Activated T-cell treated with anti-CD3 and anti-CD28 coated beads for 24 hours (primary cell): ENCODE results near the gene HIVEP3.

Experiments
- DNase-seq: peaks from one replicate; pipeline ENCODE4 v3.0.0-alpha.2; 2020; ENCODE audit warnings: low read depth

HIVEP3 gene

DNA sequence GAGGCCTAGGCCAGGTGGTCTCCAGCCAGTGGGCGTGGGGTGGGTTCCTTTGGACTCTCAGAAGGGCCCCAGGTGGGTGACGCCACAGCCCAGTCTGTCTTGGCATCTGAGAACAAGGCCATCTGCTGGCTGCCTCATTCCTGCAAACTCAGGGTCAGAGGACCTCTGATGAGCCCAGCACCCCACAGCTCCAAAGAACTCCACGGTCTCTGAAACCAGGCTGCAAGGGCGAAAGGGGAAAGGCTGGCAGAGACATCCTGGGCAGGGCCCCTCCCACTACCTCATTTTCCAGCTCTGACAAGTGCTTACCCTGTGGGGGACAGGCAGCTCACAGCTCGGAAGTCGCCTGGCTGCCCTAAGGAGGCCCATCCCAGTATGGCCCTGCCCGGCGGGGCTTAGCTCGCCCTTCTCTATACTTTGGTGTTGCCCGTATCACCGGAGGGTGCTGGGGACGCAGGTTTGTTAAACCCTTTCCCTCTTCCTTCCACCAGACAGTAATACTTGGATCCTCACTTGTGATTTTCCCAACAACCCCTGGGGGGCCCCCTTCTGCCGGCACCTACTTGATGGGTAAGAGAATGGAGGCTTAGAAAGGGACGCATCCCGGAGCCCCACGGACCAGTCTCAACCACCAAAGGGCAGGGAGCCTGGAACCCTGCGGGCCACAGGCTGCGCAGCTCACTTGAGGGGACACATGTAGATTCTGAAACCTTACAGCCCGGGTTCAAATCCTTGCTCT is 423.3 kb downstream of the HIVEP3 start:
- DNase-seq, result no peak

DNA sequence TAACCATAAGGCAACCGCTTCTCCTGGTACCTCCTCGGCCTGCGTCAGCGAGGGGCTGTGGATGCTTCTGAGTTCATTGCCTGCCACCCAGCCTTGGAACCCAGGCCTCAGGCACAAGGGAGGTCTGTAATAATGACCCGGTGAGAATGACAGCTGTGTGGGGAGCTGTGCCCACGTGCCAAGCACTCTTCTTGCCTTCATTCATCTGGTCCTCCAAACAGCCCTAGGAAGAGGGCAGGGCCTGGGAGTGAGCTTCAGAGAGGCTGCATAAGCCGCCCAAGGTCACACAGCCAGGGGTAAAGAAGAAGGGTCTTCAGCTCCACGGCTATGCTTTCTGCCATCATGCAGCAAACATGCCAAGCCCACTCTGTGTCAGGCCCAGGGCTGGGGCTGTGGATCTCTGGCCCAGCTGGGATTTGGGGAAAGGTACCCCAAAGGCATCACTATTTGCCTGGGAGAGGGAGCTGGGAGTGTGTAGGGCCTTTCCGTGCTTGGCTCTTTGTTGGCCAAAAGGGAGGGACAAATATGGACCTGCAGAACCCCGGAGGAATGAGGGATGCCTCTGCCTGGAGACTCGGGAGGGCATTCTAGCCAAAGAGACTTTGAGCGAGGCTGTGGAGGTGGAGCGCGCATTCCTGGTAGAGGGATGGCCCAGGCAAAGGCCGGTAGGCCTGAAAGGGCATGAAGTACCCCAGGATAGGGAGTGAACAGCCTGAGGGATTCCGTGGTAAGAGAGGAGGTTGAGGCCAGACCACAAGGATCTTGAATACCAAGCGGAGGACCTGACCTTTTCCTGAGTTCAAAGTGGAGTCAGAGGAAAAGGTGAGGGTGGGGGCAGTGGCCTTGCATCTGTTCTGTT is 424.1 kb downstream of the HIVEP3 start:
- DNase-seq, result no peak

DNA sequence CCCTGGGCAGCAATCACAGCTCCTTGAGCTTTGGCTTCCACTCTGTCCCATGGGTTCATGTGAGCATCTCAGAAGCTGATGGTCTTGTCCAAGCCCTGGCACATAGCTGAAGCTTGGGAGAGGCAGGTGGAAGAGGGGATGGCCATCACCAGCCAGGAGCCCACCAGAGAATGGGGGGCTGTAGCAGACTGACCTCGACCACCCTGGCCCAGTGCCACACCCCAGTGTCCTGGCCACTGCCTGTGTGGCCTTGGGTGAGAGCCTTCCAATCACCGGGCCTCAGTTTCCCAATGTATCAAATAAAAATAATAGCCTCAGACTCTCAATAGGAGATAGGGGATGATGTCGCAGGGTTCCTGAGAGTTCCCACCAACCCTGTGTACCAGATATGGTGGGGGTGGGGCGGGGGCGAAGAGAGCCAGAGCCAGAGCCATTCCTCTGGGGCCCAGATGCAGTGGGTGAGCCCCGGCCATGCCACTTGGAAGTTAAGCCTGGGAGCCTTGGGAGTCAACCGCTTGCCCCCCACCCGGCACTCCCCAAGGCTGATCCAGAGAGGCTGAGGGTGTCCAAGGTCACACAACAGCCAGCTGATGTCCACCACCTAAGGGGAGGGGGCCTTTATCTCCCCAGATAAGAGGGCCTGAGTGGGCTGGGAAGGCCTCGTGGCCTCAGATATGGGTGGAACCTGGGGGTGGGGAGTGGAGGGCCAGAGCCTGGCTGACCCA is 424.9 kb downstream of the HIVEP3 start:
- DNase-seq, result no peak

DNA sequence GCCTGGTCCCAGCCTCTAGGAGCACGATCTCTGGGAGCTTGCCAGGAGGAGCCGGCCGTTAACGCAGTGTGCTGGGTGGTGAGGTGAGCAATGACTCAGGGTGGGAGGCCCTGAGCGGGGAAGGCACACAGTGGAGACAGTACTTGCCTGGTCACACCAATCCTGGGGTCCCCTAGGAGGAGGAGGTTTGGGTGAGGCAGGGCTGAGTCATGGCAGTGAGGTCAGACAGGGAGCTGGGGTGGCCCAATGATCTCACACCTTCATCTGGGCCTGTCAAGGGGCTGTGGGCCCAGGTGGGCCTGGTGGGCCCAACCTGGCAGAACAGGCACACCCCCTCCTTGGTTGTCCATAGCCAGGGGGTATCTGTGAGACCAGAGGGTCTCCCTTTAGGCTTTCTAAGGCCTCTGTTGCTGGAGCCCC is 425.6 kb downstream of the HIVEP3 start:
- DNase-seq, result no peak

DNA sequence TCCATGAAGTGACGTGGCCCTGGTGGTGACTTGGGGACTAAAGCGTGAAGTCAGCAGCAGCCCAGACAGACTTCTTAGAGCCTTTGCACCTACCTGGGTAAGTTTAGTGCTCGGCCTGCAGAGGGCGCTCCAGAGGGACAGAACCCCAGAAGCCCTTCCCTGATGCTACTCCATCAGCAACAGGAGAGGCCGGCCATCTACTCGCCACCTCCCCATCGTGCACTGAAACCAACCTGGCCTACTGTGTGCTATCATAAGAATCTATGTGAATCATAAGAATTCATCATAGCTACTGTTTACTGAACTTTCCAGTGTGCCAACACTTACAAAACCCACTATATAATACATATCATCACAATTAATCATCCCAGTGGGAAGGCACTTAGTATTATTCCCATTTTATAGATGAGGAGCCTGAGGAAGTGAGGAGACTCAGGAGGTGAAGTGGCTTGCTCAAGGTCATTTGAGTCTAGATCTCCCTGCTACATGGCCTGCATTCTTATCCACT is 426.3 kb downstream of the HIVEP3 start:
- DNase-seq, result no peak

DNA sequence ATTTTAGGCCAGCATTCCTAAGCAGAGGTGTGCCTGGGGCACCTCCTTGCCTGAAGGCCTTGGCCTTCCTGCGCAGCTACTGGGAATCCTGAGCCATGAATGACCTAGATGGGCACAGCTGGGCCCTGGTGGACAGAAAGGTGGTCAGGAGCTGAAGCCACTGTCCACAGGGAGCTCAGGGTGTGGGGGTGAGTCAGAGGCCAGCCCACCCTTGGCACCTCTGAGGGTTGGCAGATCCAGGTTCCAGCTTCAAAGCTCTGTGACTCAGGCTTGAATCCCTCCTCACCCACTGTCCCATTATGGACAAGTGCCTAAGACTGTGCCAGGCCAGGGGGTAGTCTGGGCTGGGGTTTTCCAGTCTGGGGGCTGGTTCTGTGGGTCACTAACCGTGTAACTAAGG is 427.8 kb downstream of the HIVEP3 start:
- DNase-seq, result no peak

DNA sequence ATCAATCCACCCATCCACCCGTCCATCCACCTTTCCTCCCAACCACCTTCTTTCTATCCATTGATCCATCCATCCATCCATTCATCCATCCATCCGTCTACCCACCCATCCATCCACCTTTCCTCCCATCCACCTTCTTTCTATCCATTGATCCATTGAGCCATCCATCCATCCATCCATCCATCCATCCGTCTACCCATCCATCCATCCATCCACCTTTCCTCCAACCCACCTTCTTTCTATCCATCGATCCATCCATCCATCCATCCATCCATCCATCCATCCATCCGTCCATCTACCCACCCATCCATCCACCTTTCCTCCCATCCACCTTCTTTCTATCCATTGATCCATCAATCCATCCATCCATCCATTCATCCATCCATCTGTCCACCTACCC is 429.2 kb downstream of the HIVEP3 start:
- no peak for DNase-seq

DNA sequence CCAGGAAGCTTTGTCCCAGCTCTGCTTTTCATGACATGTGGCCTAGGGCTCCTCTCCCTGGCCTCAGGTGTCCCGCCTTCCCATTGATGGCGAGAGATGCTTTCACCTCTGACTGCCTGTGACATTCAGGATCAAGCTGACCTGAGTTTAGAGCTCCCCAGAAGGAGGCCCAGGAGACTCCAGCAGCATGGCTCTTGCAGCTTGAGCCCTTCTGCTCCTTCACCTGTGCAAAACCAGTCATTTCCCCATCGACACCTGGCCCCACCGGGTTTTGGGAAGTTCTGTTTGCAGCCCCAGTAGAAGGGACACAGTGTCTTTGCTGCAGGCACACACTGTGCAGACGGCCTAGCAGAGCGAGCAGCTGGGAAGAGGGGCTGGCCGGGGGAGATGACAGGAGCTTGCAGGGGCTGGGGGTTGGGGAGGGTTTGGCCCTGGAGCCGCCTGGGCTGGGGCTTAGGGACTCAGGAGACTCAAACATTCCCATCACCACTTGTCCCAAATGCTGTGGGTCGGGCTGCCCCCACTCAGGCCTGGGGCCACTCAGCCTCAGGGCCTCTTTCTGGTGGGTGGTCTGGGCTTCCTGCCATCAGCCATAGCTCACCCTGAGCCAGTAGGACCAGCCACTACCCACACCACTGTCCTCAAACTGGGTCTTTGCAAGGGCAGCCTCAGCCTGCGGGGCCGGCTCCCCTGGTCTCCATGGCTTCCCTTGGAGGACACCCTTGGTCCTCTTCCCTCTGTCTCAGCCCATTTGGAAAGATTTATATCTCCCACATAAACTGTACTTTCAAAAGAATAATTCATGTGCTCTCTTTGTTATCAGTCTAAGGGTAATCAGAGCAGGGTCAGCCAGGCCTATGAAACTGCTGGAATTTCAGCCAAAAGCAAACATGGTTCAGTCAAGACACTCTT is 430.4 kb downstream of the HIVEP3 start:
- DNase-seq, result no peak

DNA sequence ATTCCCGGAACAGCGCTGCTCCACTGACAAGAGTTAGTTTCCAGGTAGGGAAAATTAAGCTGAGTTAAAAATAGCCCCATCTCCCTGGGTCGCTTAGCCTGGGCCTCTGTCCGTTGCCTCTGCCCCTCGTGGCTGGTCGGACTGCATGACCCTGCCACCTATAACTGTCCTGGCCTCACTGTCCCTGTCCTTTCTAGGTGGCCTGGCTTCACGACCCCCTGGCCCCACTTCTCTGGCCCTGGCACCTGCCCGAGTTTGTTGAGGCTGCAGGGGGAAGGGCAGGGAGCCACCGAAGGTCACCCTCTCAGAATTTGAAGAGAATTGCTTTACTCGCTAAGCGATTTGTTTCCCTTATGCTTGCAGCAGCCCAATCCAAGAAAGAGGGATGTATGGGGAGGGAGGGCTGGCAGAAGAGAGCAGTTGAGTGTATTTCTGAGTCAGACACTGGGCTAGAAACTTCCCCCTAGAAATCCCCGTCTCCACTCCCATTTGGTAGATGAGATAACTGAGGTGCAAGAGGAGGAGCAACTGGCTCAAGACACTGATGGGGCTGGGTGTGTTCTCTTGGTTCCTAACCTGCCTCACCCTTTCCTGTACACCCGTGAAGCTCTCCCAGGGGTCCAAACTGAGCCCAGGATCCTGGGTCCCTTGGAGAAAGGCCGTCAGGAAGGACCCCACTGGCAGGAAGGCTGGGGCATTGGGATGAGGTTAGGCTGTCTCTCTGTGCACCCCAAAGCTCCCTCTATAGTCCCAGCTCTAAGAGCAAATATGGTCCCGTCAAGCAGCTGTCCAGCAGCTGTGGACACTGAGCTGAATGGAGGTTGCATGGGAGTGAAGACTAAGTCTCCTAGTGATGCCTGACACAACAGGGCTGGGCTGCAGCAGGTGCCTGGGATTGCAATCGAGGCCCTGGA is 431.3 kb downstream of the HIVEP3 start:
- no peak for DNase-seq

DNA sequence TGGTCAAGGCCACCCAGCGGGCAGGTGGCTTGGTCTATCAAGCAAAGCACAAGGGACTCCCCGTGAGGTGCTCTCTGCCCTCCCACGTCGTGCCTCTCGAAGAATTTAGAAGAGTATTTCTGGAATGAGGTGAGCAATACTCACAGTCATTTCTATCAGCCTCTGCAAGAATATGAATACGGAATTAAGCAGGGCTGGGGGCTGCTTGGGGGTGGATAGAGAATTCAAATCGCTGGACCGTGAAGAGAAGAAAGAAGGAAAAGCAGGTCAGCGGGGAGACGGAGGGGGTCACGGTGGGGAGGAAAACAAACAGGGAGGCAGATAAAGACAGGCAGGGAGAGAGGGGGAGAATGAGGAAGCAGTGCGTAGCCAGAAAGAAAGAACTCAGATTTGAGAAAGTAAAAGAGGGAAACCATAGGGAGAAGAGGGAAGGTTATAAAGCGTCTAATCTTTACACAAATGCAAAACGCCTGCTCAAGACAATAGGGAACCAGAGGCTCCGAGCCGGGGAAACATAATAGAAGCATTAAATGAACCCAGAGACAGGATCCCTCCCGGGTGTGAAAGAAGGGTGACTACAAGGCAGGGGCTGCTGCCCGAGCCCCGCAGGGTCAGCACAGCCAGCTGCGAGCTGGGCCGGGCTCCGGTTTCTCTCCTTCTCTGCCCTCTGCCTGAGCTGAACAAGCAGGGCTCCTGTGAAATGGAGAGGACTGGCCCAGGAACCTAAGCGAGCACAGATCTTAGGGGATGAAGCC is 432.2 kb downstream of the HIVEP3 start:
- no peak for DNase-seq

DNA sequence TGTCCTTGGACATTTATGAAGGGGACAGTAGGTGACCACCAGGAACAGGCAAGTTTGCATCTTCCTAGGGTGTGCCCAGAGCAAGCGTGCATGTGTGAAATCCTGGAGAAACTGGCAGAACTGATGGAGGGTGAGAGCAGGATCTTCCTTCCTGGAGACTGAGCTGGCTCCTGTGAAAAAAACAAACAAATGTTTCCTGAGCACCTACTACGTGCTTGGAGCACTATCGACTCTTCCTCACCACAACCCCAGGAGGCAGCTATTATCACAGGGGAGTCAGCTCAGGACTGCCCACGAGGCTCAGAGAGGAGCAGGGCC is 432.7 kb downstream of the HIVEP3 start:
- DNase-seq, result no peak

DNA sequence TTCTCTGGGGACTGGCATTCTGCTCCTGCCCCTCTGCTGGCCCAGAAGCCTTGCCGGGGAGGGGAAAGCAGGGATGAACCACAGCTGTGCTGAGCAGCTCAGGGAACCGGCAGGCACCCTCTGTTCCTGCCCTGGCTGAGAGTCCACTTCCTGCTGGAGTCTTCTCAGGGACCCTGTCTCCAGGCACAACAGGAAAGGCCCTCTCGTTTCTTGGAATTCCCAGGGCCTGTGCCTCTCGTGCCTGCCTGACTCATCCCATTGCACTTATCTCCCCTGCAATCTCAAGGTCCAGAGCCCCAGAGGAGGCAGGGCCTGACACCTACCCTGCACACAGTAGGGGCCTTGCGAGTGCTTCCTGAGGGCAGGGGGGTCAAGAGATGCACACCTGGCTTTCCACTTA is 433.1 kb downstream of the HIVEP3 start:
- no peak for DNase-seq

DNA sequence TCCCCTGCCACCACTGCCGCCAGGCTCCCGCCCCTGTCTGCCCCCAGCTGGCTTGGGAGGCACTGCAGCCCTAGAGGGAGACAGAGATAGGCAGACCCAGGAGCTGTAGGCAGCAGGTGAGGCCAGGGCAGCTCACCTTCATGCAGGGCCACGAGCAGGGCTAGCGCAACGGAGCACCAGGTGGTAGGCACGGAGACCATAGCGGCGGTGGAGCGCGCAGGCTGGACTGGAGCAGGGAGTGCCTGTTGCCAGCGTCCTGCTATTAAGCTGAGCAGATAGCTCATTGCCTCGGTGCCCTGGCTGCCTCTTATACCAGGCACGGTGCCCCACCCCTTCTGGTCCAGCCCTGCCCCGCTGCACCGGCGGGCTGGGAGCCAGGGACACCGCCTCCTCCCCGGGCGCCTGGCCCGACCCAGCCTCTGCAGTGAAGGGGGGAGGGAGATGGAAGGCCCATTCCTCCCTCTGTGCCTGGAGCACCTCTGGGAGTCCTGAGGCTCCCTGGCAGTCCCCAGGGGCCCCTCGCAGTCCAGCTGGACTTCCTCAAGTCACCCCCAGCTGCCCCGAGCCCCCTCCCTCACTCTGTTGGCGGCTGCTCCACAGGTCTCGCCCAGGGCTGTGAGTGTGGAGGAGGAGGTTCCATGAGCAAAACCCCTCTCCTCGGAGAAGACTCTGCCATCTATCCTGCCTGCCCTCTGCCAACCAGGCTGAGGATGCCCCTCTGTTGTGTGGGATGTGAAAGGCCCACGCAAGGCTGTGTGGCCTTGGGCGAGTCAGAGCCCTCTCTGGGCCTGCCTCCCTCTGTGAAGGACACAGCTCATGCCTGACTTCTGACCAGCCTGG is 434.1 kb downstream of the HIVEP3 start, which contains the start of gene EDN2:
TSS of gene EDN2 (minus strand) at position 282 of the 840 bp plus-strand sequence. CDS start at position 200, 82 bp downstream.
- DNase-seq, result no peak

DNA sequence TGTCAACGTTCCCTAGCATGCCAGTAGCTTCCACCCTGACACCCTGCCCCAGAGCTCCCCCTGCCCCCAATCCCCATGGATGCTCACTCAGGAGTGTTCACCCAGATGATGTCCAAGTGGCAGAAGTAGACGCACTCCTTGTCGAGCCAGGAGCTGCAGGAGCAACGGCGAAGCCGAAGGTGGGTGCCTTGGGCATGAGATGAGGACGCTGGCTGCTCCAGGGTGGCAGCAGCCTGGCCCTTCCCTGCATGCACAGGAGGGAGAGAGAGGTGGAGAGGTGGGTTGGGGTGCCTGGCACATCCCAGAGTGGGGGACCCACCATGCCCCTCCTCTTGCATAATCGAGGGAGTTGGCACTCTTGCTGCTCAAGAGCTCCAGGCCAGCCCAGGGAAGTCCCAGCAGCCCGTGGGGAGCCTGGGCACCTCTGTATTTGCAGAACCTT is 434.7 kb downstream of the HIVEP3 start:
- no peak for DNase-seq

DNA sequence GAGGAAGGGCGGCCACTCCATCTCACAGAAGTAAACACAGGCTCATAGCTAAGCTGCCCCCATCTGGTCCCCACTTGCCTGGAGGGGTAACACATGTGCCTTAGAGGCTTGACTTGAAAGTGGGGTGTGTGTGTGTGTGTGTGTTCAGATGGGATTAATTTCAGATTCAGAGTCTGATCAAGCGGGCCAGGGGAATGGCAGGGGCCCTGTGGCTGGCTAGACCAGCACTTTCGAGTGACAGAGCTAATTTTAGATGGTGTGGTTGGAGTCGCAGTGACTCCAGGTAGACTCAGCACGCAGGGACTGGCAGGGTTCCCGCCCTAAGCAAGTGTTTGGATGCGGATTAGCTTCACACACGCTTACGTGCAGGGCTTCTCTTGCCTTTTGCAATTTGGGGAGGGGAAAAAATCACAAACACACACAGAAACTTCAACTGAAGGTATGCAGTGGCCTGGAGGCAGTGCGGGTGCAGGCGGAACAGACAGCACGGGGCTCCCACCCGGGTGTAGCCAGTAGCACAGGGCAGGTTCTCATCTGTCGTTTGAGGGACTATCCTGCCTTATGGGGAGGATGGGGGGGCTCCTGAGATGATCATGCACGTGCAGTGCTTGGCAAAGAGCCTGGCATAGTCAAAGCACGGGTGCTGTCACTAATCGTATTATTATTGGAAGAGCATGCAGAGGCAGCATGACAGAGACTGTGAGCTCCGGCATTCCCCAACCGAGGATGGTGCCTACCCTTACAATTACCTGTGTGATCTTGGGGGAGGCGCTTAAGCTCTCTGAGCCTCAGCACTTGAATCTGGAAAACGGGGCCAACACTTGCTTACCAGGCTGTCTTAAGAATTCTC is 435.5 kb downstream of the HIVEP3 start:
- no peak for DNase-seq

DNA sequence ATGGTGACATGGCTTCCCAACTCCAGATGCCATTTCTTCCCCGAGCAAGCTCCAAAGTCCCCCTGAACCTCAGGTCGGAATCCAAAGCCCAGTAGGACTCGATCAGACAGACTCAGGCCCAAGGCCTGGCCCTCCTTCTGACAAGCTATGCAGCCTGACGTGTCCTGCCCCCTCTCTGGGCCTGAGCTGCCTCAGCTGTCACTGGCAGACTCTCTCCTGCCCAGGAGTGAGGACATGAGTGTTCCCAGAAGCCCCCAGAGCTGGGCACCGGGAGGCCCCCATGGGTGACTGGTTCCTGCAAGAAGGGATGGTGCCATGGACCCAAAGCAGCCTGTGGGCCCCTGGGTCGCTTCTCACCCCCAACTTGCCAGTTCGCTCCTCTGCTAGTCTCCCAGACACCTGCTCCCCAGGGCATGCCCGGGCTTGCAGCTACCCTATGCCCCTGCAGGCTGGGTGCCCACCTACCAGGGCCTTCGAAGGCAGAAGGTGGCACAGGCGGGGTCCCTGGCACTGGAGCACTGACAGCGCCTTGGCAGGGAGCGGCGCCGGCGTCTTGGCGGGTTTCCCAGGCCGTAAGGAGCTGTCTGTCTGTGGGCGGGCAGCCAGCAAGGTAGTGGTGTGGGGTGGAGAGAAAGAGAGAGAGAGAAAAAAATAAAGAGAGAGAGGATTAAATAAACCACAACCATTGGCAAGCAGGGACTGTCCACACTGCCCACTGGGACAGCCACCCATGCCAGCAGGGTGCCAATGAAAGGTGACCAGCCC is 436.5 kb downstream of the HIVEP3 start:
- DNase-seq, result no peak
